Pons (tissue), 1 donor: Measurements from ENCODE around the gene NHEJ1.

Experiments
- DNase-seq: peaks from one replicate; pipeline ENCODE4 v3.0.0-alpha.2; 2016; ENCODE audit warnings: low spot score

NHEJ1 gene

DNA sequence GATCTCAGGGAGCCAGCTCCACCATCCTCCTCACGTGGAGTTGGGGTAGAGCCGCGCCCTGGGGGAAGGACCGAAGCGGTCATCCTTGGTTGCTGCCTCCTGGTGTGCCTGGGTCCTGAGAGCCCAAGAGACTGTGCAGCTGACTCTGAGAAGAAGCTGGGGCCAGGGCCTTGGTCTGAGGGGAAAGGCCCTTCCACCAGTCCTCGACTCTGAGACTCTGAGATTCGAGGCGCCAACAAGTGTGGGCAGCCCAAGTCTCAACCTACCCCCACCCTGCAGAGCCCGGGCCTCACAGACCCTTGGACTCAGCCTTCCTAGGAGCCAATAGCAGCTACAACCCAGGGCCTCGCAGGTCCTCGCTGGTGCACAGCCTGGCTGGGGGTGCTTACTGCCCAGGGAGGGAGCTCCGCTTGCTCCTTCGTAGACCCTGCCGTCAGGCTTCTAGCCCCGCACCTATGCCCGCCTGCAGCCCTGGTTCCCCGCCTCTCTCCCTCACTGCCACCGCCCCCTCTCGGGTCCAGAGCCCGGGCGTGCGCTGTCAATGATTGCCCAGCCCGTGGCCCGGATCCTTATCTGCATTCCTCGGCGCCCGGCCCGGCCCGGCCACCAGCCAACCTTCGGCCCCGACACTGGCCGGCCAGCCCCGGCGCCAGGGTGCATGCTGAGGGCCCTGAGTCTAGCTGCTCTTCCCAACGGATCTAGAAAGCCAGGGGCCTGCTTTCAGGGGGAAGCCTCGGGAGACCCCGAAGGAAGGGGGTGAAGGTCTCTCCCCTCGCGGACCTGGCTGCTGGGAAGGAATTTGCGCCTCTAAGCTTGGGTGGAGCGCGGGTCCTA lies 101.9 kb downstream of the NHEJ1 start:
- no peak for DNase-seq

DNA sequence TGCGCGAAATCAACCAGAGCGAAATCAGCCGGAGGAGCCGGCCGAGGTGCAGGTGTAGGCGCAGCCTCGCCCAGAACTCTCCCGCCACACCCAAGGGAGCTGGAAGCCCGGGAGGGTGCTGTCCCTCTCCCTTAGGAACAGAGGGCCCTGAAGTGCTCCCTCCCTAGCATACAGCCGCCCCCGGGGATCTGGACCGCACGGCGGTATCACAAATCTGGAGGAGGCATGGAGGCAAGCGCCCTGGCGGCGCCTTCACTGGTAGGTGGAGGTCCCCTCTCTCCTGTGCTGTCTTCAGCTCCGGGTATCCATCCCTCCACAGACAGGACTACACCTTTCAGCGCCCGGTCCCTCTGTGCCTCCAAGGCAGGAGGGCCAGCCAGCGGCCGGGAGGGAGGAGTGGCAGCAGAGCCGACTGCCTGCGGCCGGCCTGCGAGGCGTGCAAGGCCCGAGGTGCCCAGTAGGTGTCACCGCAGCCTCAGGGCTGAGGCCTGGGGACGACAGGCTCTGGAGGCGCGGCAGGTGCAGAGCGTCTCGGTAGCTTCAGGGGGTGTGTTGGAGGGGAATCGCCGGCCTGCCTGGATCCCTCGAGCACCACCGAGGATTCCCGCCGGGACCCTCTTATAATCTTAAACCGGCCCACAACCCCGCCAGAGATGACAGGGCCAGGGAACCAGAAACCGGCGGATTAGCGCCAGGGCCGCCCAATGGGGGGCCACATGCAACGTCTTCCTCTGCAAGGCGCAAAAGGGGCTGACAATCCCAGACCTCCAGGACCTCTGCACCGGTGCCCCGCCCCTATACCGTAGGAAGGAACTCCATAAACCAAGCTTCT lies 102.7 kb downstream of the NHEJ1 start:
- DNase-seq = peak; percentile 31

DNA sequence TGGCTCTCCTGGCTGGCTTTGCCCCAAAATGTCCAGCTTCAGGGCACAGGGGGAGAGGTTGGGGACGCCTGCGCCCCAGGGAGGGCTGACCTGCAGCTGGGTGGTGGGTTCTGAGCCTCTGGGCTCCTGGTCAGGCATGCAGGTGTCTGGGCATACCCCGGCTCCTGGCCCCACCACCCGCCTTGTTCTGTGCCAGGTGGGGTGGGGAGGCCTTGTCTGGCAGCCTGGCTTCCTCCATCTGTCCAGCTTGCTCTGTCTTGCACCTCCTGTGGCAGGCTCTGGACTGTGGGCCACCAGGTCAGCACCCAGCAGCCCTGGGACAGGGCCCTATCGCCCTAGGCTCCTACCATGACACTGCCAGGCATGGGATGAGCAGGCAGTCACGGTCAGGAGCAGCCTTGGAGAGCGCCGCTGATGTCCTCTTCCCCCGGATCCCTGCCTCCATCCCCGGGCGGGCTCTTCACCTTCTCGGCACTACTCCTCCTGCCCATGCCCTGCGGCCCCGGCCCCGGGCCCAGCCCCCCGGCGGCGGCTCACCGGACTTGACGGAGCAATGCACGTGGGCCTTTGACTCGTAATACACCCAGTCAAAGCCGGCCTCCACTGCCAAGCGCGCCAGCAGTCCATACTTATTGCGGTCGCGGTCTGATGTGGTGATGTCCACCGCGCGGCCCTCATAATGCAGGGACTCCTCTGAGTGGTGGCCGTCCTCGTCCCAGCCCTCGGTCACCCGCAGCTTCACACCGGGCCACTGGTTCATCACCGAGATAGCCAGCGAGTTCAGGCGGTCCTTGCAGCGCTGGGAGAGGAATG lies 103.5 kb downstream of the NHEJ1 start:
- DNase-seq = no peak

DNA sequence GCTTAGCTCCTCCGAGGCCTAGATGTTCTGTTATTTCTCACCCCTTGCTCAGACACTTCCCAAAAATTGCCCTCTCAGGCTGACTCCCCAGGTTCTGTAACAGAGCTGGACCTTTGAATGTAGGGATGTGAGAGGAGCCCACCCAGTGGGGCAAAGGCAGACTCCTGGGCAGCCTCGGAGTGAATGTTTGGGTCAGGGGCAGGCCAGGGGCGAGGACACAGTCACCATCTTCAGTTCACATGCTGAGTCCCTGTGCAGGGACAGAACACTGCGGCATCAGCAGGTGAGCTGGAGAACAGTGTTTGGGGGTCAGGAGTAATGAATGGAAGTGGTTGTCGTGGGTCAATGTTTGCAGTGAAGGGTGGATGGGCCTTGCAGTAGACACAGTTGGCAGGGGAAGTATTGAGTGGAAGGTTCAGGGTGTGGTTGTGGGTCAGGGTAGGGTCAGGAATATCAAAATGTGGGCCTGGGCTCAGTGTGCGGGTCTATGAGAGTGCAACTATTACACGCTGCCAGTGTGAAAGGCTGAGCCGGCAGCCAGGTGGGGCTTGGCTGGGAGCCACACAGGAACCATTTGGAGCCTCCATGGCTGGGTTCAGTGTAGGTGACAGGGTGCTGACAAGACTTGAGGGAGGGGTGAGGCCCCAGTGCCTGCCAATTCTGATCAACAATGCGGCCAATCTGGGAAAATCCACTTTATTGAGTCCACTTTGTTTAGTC lies 104.3 kb downstream of the NHEJ1 start:
- DNase-seq = no peak

- no peak for DNase-seq
Measured at GRCh38 chr2:219054956-219055903, 105.4 kb downstream of the NHEJ1 start.

DNA sequence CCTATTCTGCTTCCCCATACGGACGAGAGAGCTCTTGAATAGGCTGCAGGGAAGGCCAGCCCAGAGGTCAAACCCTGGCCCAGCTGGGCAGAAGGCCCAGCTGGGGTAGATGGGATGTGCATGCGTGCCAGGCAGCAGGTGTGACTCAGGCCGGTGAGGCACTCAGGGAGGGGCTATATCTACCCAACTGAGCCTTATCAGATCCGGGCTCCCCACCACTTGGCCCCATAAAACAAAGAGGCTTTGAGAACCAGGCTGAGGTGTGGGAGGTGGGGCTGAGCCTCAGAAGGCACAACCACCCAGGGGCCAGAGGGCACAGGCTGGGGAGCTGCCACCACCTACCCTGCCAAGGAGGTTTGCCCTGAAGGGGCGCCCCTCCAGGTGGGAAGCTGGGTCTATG lies 111.3 kb downstream of the NHEJ1 start:
- no peak for DNase-seq

DNA sequence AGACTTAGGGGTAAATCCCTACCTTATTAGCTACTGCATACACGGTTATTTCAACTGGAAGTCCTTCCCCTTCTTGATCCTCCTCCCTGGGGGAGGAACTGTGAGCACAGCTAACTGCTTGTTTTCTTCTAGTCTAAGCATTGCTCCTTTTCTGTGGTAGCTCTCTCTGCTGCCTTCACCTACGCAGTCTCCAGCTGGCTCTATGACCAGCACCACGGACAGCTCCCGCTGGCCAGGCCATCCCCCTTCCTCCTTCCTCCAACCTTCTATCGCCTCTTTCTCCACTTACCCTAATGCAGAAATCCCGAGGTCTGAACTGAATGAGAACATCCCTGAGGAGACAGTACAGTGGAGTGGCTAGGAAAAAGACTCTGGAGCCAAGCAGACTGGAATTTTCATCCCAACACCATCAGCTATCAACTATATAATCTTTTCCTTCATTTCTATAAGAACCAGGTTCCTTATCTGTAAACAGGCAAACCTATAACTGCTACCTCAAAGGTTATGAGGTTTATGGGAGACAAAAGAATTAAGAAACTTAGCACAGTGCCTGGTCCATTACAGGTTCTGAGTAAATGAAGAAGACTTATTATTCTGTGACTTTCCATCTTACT lies 114.6 kb downstream of the NHEJ1 start:
- DNase-seq = no peak

DNA sequence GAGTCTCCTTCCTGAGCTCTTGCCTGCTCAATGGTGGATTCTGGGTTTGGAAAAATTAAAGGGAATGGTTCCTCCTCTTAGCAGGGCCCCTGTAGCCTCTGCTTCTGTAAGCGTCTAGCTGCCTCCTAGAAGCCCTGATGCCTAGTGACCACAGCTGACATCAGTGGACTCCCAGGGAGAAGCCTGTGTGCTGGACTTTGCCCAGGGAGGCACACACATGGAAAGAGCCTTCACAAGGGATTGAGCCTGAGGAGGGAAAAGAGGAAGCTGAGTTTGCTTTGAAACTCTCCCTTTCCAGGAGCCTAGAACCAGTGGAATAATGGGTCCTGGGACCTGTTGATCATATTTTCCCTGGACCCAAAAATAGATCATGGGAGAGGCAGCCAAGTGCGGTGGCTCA lies 117.9 kb downstream of the NHEJ1 start:
- DNase-seq = no peak

DNA sequence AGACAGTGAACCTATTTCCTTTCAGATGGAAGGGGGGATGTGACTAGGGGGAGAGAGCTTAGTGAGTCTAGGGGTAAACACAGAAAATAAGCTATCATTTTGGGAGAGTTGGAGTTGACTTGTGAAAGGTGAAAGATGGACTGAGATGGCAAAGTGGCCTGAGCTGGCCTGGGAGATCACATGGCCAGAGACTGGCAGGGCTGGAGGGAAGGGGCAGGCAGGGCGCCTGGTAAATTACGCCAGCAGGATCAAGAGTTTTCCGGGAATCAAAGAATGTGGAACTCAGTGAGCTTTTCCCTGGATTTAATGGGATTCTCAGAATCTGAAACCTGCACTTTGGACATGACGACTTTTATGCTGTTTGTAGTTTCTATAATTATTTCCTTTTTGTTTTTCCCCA lies 118.5 kb downstream of the NHEJ1 start:
- no peak for DNase-seq

DNA sequence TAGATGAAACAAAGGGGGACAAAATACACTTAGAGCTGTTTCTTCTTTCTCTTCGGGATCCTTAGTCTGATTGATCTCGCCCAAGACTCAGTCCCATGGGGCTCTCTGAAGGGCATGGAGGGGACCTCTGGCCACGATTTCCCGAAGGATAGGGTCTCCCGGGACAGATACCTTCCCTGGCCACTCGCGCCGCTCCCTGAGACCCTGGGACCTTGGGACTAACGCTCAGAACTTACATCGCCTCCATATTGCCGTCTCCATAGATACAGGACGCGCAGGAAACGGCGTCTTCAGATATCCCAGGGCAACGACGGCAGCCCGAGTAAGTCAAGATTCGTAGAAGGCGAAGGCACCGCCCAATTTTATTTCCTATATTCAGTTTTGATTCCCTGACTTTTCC lies 119.4 kb downstream of the NHEJ1 start, which contains the start of gene CFAP65:
CFAP65 (minus strand) TSS at position 265 of the 400 bp plus-strand sequence. CDS start 2,468 bp downstream, outside the sequence.
- DNase-seq = peak; percentile 51

DNA sequence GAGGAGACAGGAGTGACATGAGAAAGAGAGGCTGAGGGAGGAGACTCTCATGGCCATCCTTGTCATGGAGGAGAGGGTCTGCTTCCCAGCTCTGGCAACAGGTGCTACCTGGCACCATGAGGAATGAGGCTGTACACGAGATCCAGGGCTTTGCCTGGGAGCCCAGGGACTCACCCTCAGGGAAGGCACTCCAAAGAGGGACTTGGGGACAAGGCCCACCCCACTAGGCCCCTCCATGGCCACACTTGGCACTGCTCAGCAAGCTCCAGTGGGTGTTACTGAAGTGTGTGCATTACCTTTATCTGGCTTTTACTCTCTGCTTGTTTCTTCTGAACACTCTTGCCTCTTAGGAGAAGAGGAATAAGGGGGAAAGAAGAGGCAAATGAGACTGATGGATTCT lies 122.0 kb downstream of the NHEJ1 start:
- no peak for DNase-seq

- no peak for DNase-seq
Measured at GRCh38 chr2:219037783-219038499, 122.7 kb downstream of the NHEJ1 start.

DNA sequence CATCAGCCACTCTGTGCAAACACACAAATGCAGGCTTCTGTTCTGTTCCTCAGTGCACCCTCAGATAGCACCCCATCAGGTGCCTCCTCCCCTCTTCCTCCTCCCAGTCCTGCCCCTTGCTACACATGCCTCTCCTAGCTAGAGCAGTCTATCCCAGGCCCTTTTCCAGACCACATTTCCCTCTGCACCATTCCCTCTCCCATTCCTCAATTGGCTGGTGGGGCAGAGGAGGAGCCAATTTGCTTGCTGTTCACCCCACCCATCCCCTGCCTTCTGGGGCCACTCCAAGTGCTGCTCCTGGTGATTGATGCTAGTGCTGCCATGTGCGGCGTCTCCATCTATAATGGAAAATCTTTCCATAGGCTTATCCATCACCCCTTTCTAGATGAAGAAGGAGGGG lies 124.7 kb downstream of the NHEJ1 start:
- DNase-seq = no peak

- DNase-seq = no peak
Measured at GRCh38 chr2:219034823-219035222, 125.8 kb downstream of the NHEJ1 start.

DNA sequence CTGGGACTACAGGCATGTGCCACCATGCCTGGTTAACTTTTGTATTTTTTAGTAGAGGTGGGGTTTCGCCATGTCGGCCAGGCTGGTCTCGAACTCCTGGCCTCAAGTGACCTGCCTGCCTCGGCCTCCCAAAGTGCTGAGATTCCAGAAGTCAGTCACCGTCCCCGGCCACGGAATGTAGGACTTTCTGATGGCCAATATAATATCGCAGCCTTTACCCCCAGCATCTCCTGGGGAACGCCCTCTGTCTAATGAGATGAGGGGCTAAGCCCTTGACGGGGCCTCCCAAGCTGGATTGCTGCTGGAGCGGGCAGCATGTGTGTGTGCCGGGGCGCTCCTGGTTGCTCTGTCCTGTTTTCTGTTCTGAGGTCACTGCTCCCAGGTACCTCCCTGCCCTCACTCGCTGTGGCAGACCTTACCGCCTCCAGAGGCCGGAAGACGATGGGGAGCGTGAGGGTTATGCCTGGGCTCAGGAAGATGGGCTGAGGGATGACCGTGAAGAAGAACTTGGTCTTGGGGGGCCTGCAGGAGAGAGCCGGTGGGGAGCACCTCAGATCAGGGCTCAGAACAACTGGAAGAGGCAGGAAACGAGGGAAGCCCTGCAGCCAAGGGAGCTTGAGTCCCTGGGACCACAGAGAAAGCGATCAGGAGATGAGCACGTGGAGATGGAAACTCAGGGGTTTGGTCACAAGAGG lies 128.4 kb downstream of the NHEJ1 start:
- no peak for DNase-seq

DNA sequence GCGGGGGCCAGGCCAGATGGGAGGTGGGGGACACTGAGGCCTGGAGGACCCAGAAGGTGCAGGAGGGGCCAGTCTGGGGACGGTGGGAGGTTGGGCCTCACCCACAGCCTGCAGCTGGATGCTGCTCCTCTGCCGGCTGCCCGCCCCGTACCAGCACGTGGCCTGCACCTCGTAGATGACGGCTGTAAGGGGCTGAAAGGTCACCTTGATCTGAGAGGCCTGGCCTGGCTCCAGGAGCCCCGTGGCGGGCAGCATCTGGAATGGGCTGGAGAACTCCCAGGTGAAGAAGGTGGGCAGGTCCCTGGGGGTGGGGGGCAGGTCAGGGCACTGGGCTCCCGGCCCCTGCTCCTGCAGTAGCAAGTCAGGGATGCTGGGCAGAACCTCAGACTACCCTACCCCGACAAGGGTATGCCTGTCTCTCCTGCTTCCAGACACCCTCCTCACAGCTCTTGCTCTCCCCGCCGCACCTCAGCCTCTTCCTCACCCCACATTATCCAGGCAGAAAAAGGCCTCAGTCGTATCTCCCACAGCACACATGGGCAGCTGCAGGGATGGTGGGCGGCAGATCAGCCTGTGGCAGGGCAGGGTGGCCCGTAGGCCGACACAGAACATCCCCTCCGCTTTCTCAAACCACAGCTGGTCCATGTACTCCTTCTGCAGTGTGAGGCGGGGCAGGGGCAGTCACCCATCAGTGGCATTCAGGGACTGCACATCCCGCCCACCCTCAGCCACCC lies 129.4 kb downstream of the NHEJ1 start:
- DNase-seq = no peak

DNA sequence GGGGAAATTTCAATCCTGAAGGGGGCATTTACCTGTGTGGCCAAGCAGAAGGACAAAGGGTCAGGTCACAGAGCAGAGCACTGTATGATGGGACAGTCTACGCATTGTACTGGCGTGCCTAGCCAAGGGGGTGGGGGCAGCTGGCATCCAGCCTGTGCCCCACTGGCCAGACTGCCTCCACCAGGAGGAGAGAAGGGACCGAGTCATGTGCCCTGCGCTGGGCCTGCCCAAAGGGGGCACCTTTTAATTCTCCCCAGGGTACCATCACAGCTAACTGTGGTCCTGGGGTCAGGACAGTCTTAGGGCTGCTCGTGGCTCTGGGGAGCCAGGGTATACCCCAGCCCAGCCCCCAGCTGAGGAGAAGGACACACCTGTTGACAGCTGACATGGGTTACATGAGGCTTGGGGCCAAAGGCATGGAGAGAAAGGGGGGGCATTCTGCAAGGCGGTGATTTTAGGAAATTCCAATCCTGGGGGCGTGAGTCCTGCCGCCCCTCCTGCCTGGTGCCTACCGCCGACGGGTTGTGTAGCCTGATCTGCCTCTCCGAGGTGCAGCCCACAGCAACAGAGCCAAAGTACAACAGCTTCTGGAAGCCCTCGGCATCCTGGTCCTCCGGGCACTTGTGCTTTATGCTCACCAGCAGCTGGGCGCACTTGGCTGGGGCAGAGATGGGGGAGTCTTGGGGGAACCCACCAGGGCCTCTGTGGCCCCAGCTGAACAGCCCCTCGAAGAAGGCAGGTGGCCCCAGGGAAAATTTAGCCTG lies 130.3 kb downstream of the NHEJ1 start:
- DNase-seq = no peak
